ENCODE results near the gene TSR3. TPM values are rescaled to one million over a fixed set of nuclear protein-coding genes. Genes with fewer than 3 reads are reported as not detected.

The TSR3 gene
- total and polyA plus RNA-seq, 5 donors from 2014 or later, result 31.5 to 103 (median 92.2) TPM

DNA sequence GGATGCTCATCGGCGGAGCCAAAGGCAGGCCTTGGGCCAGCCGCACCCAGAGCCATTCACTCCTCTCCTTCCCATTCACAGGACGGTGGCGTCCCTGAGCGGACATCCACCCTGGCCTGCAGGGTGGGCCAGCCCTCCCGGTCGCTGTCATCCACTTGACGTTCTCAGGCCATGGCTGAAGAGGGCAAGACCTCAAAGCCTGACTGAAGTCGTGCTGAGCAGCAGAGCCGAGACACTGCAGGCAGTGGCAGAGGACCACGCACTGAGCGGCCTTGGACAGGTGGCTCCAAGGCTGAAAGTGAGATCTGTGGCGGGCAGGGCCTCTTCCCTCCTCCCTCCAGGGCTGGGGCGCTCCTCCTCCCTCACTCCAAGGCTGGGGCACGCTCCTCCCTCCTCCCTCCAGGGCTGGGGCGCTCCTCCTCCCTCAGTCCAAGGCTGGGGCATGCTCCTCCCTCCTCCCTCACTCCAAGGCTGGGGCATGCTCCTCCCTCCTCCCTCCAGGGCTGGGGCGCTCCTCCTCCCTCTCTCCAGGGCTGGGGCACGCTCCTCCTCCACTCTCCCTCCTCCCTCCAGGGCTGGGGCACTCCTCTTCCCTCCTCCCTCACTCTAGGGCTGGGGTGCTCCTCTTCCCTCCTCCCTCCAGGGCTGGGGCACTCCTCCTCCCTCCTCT is 24.2 kb upstream of the TSR3 start:
- Histone ChIP-seq H3K36me3 (ENCODE audit: control insufficient read depth, insufficient read depth, low read length) (peaks cover 15% of the 10 kb centered on the region), H3K27ac (ENCODE audit: insufficient read depth, low read length, poor library complexity, severe bottlenecking) (no peak overlapping the region), H3K4me1 (ENCODE audit: control insufficient read depth, insufficient read depth, low read length, poor library complexity, severe bottlenecking) (peaks cover 18% of the 10 kb centered on the region), H3K4me3 (ENCODE audit: low read depth, low read length) (no peak overlapping the region), H3K27me3 (ENCODE audit: control insufficient read depth, insufficient read depth, low read length) (no peaks in the 10 kb centered on the region), H3K9me3 (ENCODE audit: control insufficient read depth in 2 of 2, low read length in 2 of 2) (no peaks in the 10 kb centered on the region)
- Mint-ChIP-seq H3K9me3 (no peaks in the 10 kb centered on the region), H3K4me3 (no peak overlapping the region), H3K27ac (no peak overlapping the region), H3K4me1 (peaks cover 3 to 21% (median 11%) of the 10 kb centered on the region in 4 donors), H3K36me3 (no peaks in the 10 kb centered on the region), H3K27me3 (no peaks in the 10 kb centered on the region)
- ATAC-seq (ENCODE audit: low read depth in 2 of 2), result no peak
- no peak for DNase-seq

GRCh38 chr16:1375298-1375640 is 23.6 kb upstream of the TSR3 start:
- H3K27ac ChIP-seq (ENCODE audit: insufficient read depth, low read length, poor library complexity, severe bottlenecking), result no peak overlapping the region
- ATAC-seq (ENCODE audit: low read depth in 2 of 2) (no peak), DNase-seq (no peak)
- peaks cover 3 to 20% (median 10%) of the 10 kb centered on the region in 4 donors for H3K4me1 Mint-ChIP-seq
- H3K36me3 Mint-ChIP-seq, result no peaks in the 10 kb centered on the region
- no peaks in the 10 kb centered on the region for H3K27me3 ChIP-seq (ENCODE audit: control insufficient read depth, insufficient read depth, low read length)
- no peak overlapping the region for H3K27ac Mint-ChIP-seq
- H3K4me3 ChIP-seq (ENCODE audit: low read depth, low read length), result no peak overlapping the region
- H3K27me3 Mint-ChIP-seq, result no peaks in the 10 kb centered on the region
- H3K4me1 ChIP-seq (ENCODE audit: control insufficient read depth, insufficient read depth, low read length, poor library complexity, severe bottlenecking), result peaks cover 17% of the 10 kb centered on the region
- H3K9me3 Mint-ChIP-seq, result no peaks in the 10 kb centered on the region
- no peak overlapping the region for H3K4me3 Mint-ChIP-seq
- no peaks in the 10 kb centered on the region for H3K9me3 ChIP-seq (ENCODE audit: control insufficient read depth in 2 of 2, low read length in 2 of 2)
- peaks cover 15% of the 10 kb centered on the region for H3K36me3 ChIP-seq (ENCODE audit: control insufficient read depth, insufficient read depth, low read length)

GRCh38 chr16:1374418-1375297 is 23.0 kb upstream of the TSR3 start:
- Mint-ChIP-seq H3K4me3 (no peak overlapping the region), H3K9me3 (no peaks in the 10 kb centered on the region), H3K4me1 (peaks cover 0 to 15% (median 6%) of the 10 kb centered on the region in 4 donors), H3K27me3 (no peaks in the 10 kb centered on the region), H3K27ac (no peak overlapping the region), H3K36me3 (no peaks in the 10 kb centered on the region)
- Histone ChIP-seq H3K4me1 (ENCODE audit: control insufficient read depth, insufficient read depth, low read length, poor library complexity, severe bottlenecking) (peaks cover 11% of the 10 kb centered on the region), H3K4me3 (ENCODE audit: low read depth, low read length) (no peak overlapping the region), H3K27me3 (ENCODE audit: control insufficient read depth, insufficient read depth, low read length) (no peaks in the 10 kb centered on the region), H3K36me3 (ENCODE audit: control insufficient read depth, insufficient read depth, low read length) (peaks cover 15% of the 10 kb centered on the region), H3K9me3 (ENCODE audit: control insufficient read depth in 2 of 2, low read length in 2 of 2) (no peaks in the 10 kb centered on the region), H3K27ac (ENCODE audit: insufficient read depth, low read length, poor library complexity, severe bottlenecking) (no peak overlapping the region)
- DNase-seq (no peak), ATAC-seq (ENCODE audit: low read depth in 2 of 2) (no peak)

- H3K36me3 ChIP-seq (ENCODE audit: control insufficient read depth, insufficient read depth, low read length), result peaks cover 19% of the 10 kb centered on the region
- no peaks in the 10 kb centered on the region for H3K27me3 Mint-ChIP-seq
- no peaks in the 10 kb centered on the region for H3K9me3 Mint-ChIP-seq
- DNase-seq (no peak), ATAC-seq (ENCODE audit: low read depth in 2 of 2) (no peak)
- H3K4me3 Mint-ChIP-seq, result no peak overlapping the region
- H3K36me3 Mint-ChIP-seq, result no peaks in the 10 kb centered on the region
- H3K4me1 ChIP-seq (ENCODE audit: control insufficient read depth, insufficient read depth, low read length, poor library complexity, severe bottlenecking), result no peaks in the 10 kb centered on the region
- no peak overlapping the region for H3K27ac ChIP-seq (ENCODE audit: insufficient read depth, low read length, poor library complexity, severe bottlenecking)
- H3K4me1 Mint-ChIP-seq, result peaks cover 0 to 3% (median 0%) of the 10 kb centered on the region in 4 donors
- H3K4me3 ChIP-seq (ENCODE audit: low read depth, low read length), result no peak overlapping the region
- H3K9me3 ChIP-seq (ENCODE audit: control insufficient read depth in 2 of 2, low read length in 2 of 2), result no peaks in the 10 kb centered on the region
- no peaks in the 10 kb centered on the region for H3K27me3 ChIP-seq (ENCODE audit: control insufficient read depth, insufficient read depth, low read length)
- no peak overlapping the region for H3K27ac Mint-ChIP-seq
Observed at GRCh38 chr16:1372292-1372950, 20.7 kb upstream of the TSR3 start.

DNA sequence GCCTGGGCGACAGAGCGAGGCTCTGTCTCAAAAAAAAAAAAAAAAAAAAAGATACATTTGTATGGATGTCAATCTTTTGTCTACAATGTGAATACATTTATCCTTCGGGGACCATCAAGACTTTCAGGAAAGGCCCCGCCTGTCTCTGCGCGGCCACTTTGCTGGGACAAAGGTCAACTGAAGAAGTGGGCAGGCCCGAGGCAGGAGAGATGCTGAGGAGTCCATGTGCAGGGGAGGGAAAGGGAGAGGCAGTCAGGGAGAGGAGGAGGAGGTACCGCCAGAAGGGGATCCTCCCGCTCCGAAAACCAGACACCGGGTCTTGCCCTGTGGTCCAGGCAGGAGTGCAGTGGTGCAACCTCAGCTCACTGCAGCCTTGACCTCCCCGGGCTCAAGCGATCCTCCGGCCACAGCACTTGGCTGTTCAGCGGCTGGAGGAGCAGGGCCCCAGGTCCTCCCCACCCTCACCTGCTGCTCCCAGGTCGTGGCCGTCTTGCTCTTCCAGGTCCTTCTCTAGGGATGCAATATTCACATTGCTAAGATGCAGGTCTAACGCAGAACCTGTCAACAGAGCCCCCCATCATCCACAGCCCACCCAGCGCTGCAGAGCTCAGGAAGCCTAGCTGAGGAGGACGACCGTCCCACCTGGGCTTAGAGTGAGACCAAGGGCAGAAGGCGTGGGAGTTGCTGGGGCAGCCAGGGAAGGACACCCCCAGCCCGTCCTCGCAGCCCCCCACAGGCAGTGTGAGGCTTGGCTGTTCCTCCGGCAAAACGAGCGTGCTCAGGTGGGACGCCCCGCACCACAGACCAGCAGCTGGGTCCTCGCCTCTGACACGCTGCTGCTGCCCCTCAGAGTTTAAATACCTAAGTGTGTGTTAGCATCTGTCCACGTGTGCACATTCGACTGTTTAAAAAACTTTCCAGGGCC is 19.6 kb upstream of the TSR3 start:
- Histone ChIP-seq H3K36me3 (ENCODE audit: control insufficient read depth, insufficient read depth, low read length) (peaks cover 23% of the 10 kb centered on the region), H3K27me3 (ENCODE audit: control insufficient read depth, insufficient read depth, low read length) (no peaks in the 10 kb centered on the region), H3K27ac (ENCODE audit: insufficient read depth, low read length, poor library complexity, severe bottlenecking) (no peak overlapping the region), H3K9me3 (ENCODE audit: control insufficient read depth in 2 of 2, low read length in 2 of 2) (no peaks in the 10 kb centered on the region), H3K4me3 (ENCODE audit: low read depth, low read length) (no peak overlapping the region), H3K4me1 (ENCODE audit: control insufficient read depth, insufficient read depth, low read length, poor library complexity, severe bottlenecking) (no peaks in the 10 kb centered on the region)
- H3K4me1 Mint-ChIP-seq, result peaks cover 0 to under 1% (median 0%) of the 10 kb centered on the region in 4 donors
- H3K27me3 Mint-ChIP-seq, result no peaks in the 10 kb centered on the region
- DNase-seq (no peak), ATAC-seq (ENCODE audit: low read depth in 2 of 2) (no peak)
- no peak overlapping the region for H3K27ac Mint-ChIP-seq
- no peaks in the 10 kb centered on the region for H3K36me3 Mint-ChIP-seq
- H3K4me3 Mint-ChIP-seq, result no peak overlapping the region
- no peaks in the 10 kb centered on the region for H3K9me3 Mint-ChIP-seq

GRCh38 chr16:1367486-1368174 is 16.0 kb upstream of the TSR3 start:
- no peak for DNase-seq
- Mint-ChIP-seq H3K9me3 (no peaks in the 10 kb centered on the region), H3K4me1 (peaks cover 0 to 5% (median 3%) of the 10 kb centered on the region in 4 donors), H3K27me3 (no peaks in the 10 kb centered on the region), H3K4me3 (no peak overlapping the region), H3K27ac (no peak overlapping the region), H3K36me3 (peaks cover 9% of the 10 kb centered on the region)
- Histone ChIP-seq H3K4me1 (ENCODE audit: control insufficient read depth, insufficient read depth, low read length, poor library complexity, severe bottlenecking) (no peaks in the 10 kb centered on the region), H3K9me3 (ENCODE audit: control insufficient read depth in 2 of 2, low read length in 2 of 2) (no peaks in the 10 kb centered on the region), H3K27me3 (ENCODE audit: control insufficient read depth, insufficient read depth, low read length) (no peaks in the 10 kb centered on the region), H3K4me3 (ENCODE audit: low read depth, low read length) (no peak overlapping the region), H3K27ac (ENCODE audit: insufficient read depth, low read length, poor library complexity, severe bottlenecking) (no peak overlapping the region), H3K36me3 (ENCODE audit: control insufficient read depth, insufficient read depth, low read length) (peaks cover 49% of the 10 kb centered on the region)
- ATAC-seq (ENCODE audit: low read depth in 2 of 2), result no peak
